Measurements from ENCODE around the gene ZC2HC1C. TPM values are rescaled to one million over a fixed set of nuclear protein-coding genes. Genes with fewer than 3 reads are reported as not detected.

Gene ZC2HC1C
- total and polyA plus RNA-seq, 2 experiments from 2014 or later = 0.90 to 2.8 TPM

DNA sequence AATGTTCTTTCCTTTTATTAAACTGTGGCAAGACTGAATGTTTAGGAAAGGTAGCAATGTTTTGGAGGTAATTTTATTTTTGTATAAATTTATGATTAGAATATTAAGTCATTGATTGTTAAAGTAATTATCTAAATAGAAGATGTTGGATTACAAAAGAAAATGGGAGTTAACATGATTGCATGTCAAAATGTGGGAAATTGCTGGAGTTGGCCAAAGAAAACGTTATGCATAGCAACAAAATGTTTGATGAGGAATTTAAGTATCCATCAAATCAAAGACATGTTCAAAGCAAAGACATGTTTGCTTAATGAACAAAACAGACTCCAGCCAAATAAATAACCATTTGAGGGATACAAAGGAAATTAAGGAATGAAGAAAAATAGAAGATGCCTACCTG, 15.0 kb upstream of the ZC2HC1C start:
- TF ChIP-seq ZNF114 (CRISPR knock-in tag; IDR thresholded peaks at IDR 0.05) (no peak), JUNB (IDR thresholded peaks at IDR 0.05; ENCODE audit: unreplicated experiment) (no peak), STAT1 (IDR thresholded peaks at IDR 0.05; ENCODE audit: unreplicated experiment) (no peak), POLR2AphosphoS5 (IDR thresholded peaks at IDR 0.05; ENCODE audit: low read depth) (no peak), NANOG (IDR thresholded peaks at IDR 0.05; ENCODE audit: borderline replicate concordance) (no peak), EZH2 (IDR thresholded peaks at IDR 0.05; ENCODE audit: low read depth, unreplicated experiment) (no peak), ZNF331 (CRISPR knock-in tag; IDR thresholded peaks at IDR 0.05; ENCODE audit: low read depth) (no peak), EZH2phosphoT487 (IDR thresholded peaks at IDR 0.05; ENCODE audit: unreplicated experiment) (no peak), CREB1 (CRISPR knock-in tag; IDR thresholded peaks at IDR 0.05; ENCODE audit: low read depth) (no peak), ZNF462 (CRISPR knock-in tag; IDR thresholded peaks at IDR 0.05) (no peak), CTCF (conservative IDR thresholded peaks at IDR 0.05; ENCODE audit: low read depth in 2 of 2) (no peak), REST (IDR thresholded peaks at IDR 0.05; ENCODE audit: unreplicated experiment) (no peak)
- TF ChIP-seq, protein P1, sequence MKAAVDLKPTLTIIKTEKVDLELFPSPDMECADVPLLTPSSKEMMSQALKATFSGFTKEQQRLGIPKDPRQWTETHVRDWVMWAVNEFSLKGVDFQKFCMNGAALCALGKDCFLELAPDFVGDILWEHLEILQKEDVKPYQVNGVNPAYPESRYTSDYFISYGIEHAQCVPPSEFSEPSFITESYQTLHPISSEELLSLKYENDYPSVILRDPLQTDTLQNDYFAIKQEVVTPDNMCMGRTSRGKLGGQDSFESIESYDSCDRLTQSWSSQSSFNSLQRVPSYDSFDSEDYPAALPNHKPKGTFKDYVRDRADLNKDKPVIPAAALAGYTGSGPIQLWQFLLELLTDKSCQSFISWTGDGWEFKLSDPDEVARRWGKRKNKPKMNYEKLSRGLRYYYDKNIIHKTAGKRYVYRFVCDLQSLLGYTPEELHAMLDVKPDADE (IDR thresholded peaks at IDR 0.05) = no peak
- no peaks in the 10 kb centered on the region for H3K4me1 ChIP-seq (ENCODE audit: insufficient read depth)
- H3K4me2 ChIP-seq = no peak overlapping the region
- Mint-ChIP-seq H3K27ac (no peak overlapping the region), H3K9me3 (no peaks in the 10 kb centered on the region; the same call in 1 of the 3 replicates), H3K27me3 (ENCODE audit: insufficient read depth, low read depth, poor library complexity) (peaks cover 5% of the 10 kb centered on the region), H3K4me1 (no peaks in the 10 kb centered on the region; the same call in 2 of the 3 replicates), H3K36me3 (ENCODE audit: low read depth) (peaks cover 12% of the 10 kb centered on the region), H3K4me3 (no peak overlapping the region)
- no peaks in the 10 kb centered on the region for H3F3A ChIP-seq (replicated peaks; ENCODE audit: low read depth)
- no peak overlapping the region for H2AFZ ChIP-seq
- no peaks in the 10 kb centered on the region; the same call in 1 of the 2 replicates for H4K20me1 ChIP-seq (replicated peaks; ENCODE audit: insufficient read depth)
- H3K27ac ChIP-seq (ENCODE audit: low read depth) = no peak overlapping the region
- no peaks in the 10 kb centered on the region for H3K27me3 ChIP-seq (ENCODE audit: insufficient read depth)
- ATAC-seq (no peak), DNase-seq (ENCODE audit: low spot score) (no peak)
- H3K36me3 ChIP-seq (ENCODE audit: insufficient read depth) = no peaks in the 10 kb centered on the region
- H3K9me2 ChIP-seq (ENCODE audit: insufficient read depth) = no peaks in the 10 kb centered on the region
- peaks cover 3% of the 10 kb centered on the region for H3K79me2 ChIP-seq (replicated peaks; ENCODE audit: insufficient read depth)
- no peak overlapping the region for H3K4me3 ChIP-seq
